Measurements from ENCODE around the gene MAFF. TPM values are rescaled to one million over a fixed set of nuclear protein-coding genes. Genes with fewer than 3 reads are reported as not detected.

Gene MAFF
- polyA plus RNA-seq, 1 donor from 2014 or later = 1.5 TPM

- no peak overlapping the region for H3K27ac Mint-ChIP-seq
- H3K36me3 Mint-ChIP-seq = no peaks in the 10 kb centered on the region
- H3K27me3 Mint-ChIP-seq = peaks cover 9% of the 10 kb centered on the region
- no peak overlapping the region for H3K4me3 Mint-ChIP-seq
- H3K9me3 Mint-ChIP-seq = peaks cover 0 to 2% (median 0%) of the 10 kb centered on the region in 3 donors
- peaks cover 0 to 3% (median 2%) of the 10 kb centered on the region in 3 donors for H3K4me1 Mint-ChIP-seq
Measured at GRCh38 chr22:38187413-38188212, 14.2 kb upstream of the MAFF start.

GRCh38 chr22:38189104-38189503 lies 12.7 kb upstream of the MAFF start:
- Mint-ChIP-seq H3K27ac (no peak overlapping the region), H3K9me3 (peaks cover 0 to 2% (median 0%) of the 10 kb centered on the region in 3 donors), H3K36me3 (no peaks in the 10 kb centered on the region), H3K4me3 (no peak overlapping the region), H3K27me3 (peaks cover 12% of the 10 kb centered on the region), H3K4me1 (peaks cover 0 to 4% (median 0%) of the 10 kb centered on the region in 3 donors)

GRCh38 chr22:38190581-38190980 lies 11.2 kb upstream of the MAFF start:
- no peak overlapping the region for H3K4me3 Mint-ChIP-seq
- H3K4me1 Mint-ChIP-seq = peaks cover 0 to 3% (median 0%) of the 10 kb centered on the region in 3 donors

GRCh38 chr22:38191055-38191454 lies 10.7 kb upstream of the MAFF start:
- H3K27ac Mint-ChIP-seq = no peak overlapping the region

More at GRCh38 chr22:38190581-38190980, 11.2 kb upstream of the MAFF start:
- no peaks in the 10 kb centered on the region for H3K36me3 Mint-ChIP-seq
- peaks cover 0 to 3% (median 0%) of the 10 kb centered on the region in 3 donors for H3K9me3 Mint-ChIP-seq
- H3K27me3 Mint-ChIP-seq = peaks cover 10% of the 10 kb centered on the region
- H3K27ac Mint-ChIP-seq = no peak overlapping the region

GRCh38 chr22:38191731-38192474 lies 9.9 kb upstream of the MAFF start:
- peaks cover 0 to 3% (median 0%) of the 10 kb centered on the region in 3 donors for H3K9me3 Mint-ChIP-seq
- H3K27me3 Mint-ChIP-seq = peaks cover 3% of the 10 kb centered on the region
- H3K36me3 Mint-ChIP-seq = no peaks in the 10 kb centered on the region
- H3K27ac Mint-ChIP-seq = no peak overlapping the region
- H3K4me3 Mint-ChIP-seq = no peak overlapping the region
- peaks cover 0 to 1% (median 0%) of the 10 kb centered on the region in 3 donors for H3K4me1 Mint-ChIP-seq

More at GRCh38 chr22:38191055-38191454, 10.7 kb upstream of the MAFF start:
- peaks cover 10% of the 10 kb centered on the region for H3K27me3 Mint-ChIP-seq
- H3K36me3 Mint-ChIP-seq = no peaks in the 10 kb centered on the region
- no peak overlapping the region for H3K4me3 Mint-ChIP-seq
- H3K4me1 Mint-ChIP-seq = peaks cover 0 to 3% (median 0%) of the 10 kb centered on the region in 3 donors
- peaks cover 0 to 3% (median 0%) of the 10 kb centered on the region in 3 donors for H3K9me3 Mint-ChIP-seq

GRCh38 chr22:38192475-38192863 lies 9.3 kb upstream of the MAFF start:
- Mint-ChIP-seq H3K36me3 (no peaks in the 10 kb centered on the region), H3K4me3 (no peak overlapping the region), H3K27ac (no peak overlapping the region), H3K9me3 (peaks cover 0 to 3% (median 0%) of the 10 kb centered on the region in 3 donors), H3K27me3 (peaks cover 3% of the 10 kb centered on the region), H3K4me1 (peaks cover 0 to 1% (median 0%) of the 10 kb centered on the region in 3 donors)

GRCh38 chr22:38193580-38193979 lies 8.2 kb upstream of the MAFF start:
- Mint-ChIP-seq H3K9me3 (peaks cover 0 to 3% (median 0%) of the 10 kb centered on the region in 3 donors), H3K4me1 (peaks cover 0 to 2% (median 0%) of the 10 kb centered on the region in 3 donors), H3K4me3 (peak overlapping the region in 1 of 4 donors; percentile 26), H3K27me3 (peaks cover 3% of the 10 kb centered on the region), H3K27ac (peak overlapping the region in 1 of 3 donors; percentile 14), H3K36me3 (no peaks in the 10 kb centered on the region)

- peaks cover 5 to 19% (median 17%) of the 10 kb centered on the region in 3 donors for H3K4me1 Mint-ChIP-seq
- peaks cover 3% of the 10 kb centered on the region for H3K27me3 Mint-ChIP-seq
- no peak overlapping the region for H3K27ac Mint-ChIP-seq
- no peak overlapping the region for H3K4me3 Mint-ChIP-seq
- H3K9me3 Mint-ChIP-seq = peaks cover 0 to 2% (median 0%) of the 10 kb centered on the region in 3 donors
- H3K36me3 Mint-ChIP-seq = no peaks in the 10 kb centered on the region
Measured at GRCh38 chr22:38196791-38197419, 4.9 kb upstream of the MAFF start.

GRCh38 chr22:38199826-38200559 lies 1.8 kb upstream of the MAFF start:
- Mint-ChIP-seq H3K27me3 (no peaks in the 10 kb centered on the region), H3K9me3 (peaks cover 0 to 1% (median 0%) of the 10 kb centered on the region in 3 donors), H3K27ac (no peak overlapping the region), H3K4me1 (peaks cover 10 to 34% (median 26%) of the 10 kb centered on the region in 3 donors), H3K36me3 (no peaks in the 10 kb centered on the region), H3K4me3 (peak overlapping the region in 1 of 4 donors; percentile 55)

- Mint-ChIP-seq H3K36me3 (no peaks in the 10 kb centered on the region), H3K4me1 (peaks cover 10 to 35% (median 27%) of the 10 kb centered on the region in 3 donors), H3K27ac (peak overlapping the region; percentile 46 to 95 (median 76)), H3K4me3 (peak overlapping the region; percentile 82 to 95 (median 90)), H3K9me3 (no peaks in the 10 kb centered on the region), H3K27me3 (no peaks in the 10 kb centered on the region)
Measured at GRCh38 chr22:38201371-38201710, 453 bp upstream of the MAFF start.

- H3K4me1 Mint-ChIP-seq = peaks cover 10 to 35% (median 27%) of the 10 kb centered on the region in 3 donors
- H3K27ac Mint-ChIP-seq = peak overlapping the region; percentile 54 to 90 (median 76)
- peak overlapping the region; percentile 58 to 94 (median 90) for H3K4me3 Mint-ChIP-seq
- H3K27me3 Mint-ChIP-seq = no peaks in the 10 kb centered on the region
- H3K36me3 Mint-ChIP-seq = no peaks in the 10 kb centered on the region
- no peaks in the 10 kb centered on the region for H3K9me3 Mint-ChIP-seq
Measured at GRCh38 chr22:38202437-38203089, 769 bp downstream of the MAFF start.

GRCh38 chr22:38203090-38203810 lies 1.5 kb downstream of the MAFF start:
- Mint-ChIP-seq H3K36me3 (no peaks in the 10 kb centered on the region), H3K9me3 (no peaks in the 10 kb centered on the region), H3K4me3 (peak overlapping the region; percentile 58 to 94 (median 90)), H3K27me3 (no peaks in the 10 kb centered on the region), H3K27ac (peak overlapping the region; percentile 54 to 90 (median 76)), H3K4me1 (peaks cover 10 to 35% (median 27%) of the 10 kb centered on the region in 3 donors)

GRCh38 chr22:38203855-38204514 lies 2.2 kb downstream of the MAFF start:
- peak overlapping the region; percentile 9 to 81 (median 68) for H3K27ac Mint-ChIP-seq
- H3K4me1 Mint-ChIP-seq = peaks cover 10 to 31% (median 27%) of the 10 kb centered on the region in 3 donors
- H3K9me3 Mint-ChIP-seq = no peaks in the 10 kb centered on the region
- H3K36me3 Mint-ChIP-seq = no peaks in the 10 kb centered on the region
- no peaks in the 10 kb centered on the region for H3K27me3 Mint-ChIP-seq
- H3K4me3 Mint-ChIP-seq = peak overlapping the region; percentile 58 to 94 (median 90)

Measured in IgD-negative memory B cell (primary cell).